Thymus (tissue), 11 donors: ENCODE data around the gene RGS12. TPM values are rescaled to one million over a fixed set of nuclear protein-coding genes. Genes with fewer than 3 reads are reported as not detected.

Experiments
- DNase-seq, 9 donors: peaks; one replicate each; pipeline ENCODE4 v3.0.0-alpha.2; 2013; ENCODE audit warnings: low spot score in 9 of 9, low read depth in 6 of 9, missing footprints in 1 of 9
- H3K27ac ChIP-seq, 2 donors: one replicate each; pipeline ENCODE4 v1.5.1; 2013; ENCODE audit warnings: control low read depth in 1 of 2, low read depth in 1 of 2, low read length in 1 of 2, mild to moderate bottlenecking in 1 of 2, moderate library complexity in 1 of 2
- H3K27me3 ChIP-seq, 2 donors: one replicate each; pipeline ENCODE4 v1.5.1; 2013; ENCODE audit warnings: low read length in 1 of 2; ENCODE audit not compliant: control insufficient read depth in 2 of 2, insufficient read depth in 1 of 2
- H3K36me3 ChIP-seq, 2 donors: one replicate each; pipeline ENCODE4 v1.5.1; 2013; ENCODE audit warnings: low read length in 1 of 2, mild to moderate bottlenecking in 1 of 2, moderate library complexity in 1 of 2; ENCODE audit not compliant: control insufficient read depth in 2 of 2, insufficient read depth in 2 of 2
- H3K4me1 ChIP-seq, 2 donors: one replicate each; pipeline ENCODE4 v1.5.1; 2013; ENCODE audit warnings: low read length in 2 of 2; ENCODE audit not compliant: control insufficient read depth in 2 of 2, insufficient read depth in 2 of 2
- H3K4me3 ChIP-seq, 2 donors: one replicate each; pipeline ENCODE4 v1.5.1; 2013; ENCODE audit warnings: low read length in 2 of 2, control low read depth in 1 of 2, mild to moderate bottlenecking in 1 of 2
- H3K9me3 ChIP-seq, 2 donors: one replicate each; pipeline ENCODE4 v1.5.1; 2013; ENCODE audit warnings: low read length in 1 of 2, mild to moderate bottlenecking in 1 of 2; ENCODE audit not compliant: control insufficient read depth in 2 of 2, insufficient read depth in 1 of 2
- WGBS: extraction: QIAGEN DNeasy Blood & Tissue Kit; methylation state at CpG from one replicate; pipeline ENCODE4 v1.1.7; 2013; 5-methylcytosine and 5-hydroxymethylcytosine counted together
- polyA plus RNA-seq: library from polyadenylated mRNA; stranded (reverse); fragments of 200-250 nt; gene quantifications from one replicate; pipeline ENCODE4 v1.2.3, GENCODE V29; 2013
- total RNA-seq: library from RNA; stranded (reverse); fragments of 120-200 nt; gene quantifications from one replicate; pipeline ENCODE4 v1.2.4, GENCODE V29; 2013
- donor health status: healthy.

The RGS12 gene
- total and polyA plus RNA-seq, 2 donors, result 13.0 to 30.4 TPM

- no peak for DNase-seq
These were observed 24.9 kb downstream of the RGS12 start for GRCh38 chr4:3317656-3318211.

DNA sequence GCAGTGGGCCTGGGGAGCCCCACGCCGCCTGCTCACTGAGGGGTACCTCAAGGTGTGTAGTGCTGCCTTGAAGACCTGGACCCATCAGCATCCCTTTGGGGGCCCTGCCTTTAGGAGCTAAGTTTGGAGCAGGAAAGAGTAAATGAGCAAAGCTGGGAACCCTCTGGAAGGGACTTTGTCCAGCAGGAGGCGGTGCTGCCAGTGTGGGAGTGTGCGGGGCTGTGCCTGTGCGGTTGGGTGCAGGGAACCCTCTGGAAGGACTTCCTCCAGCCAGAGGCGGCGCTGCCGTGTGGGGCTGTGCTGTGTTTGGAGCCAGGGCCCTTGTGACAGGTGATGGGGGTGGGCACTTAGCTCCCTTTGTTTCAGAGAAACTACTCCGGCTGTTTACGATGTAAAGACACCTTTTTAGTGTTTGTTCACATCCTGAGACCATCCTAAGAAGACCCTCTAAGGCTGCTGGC lies 25.8 kb downstream of the RGS12 start:
- no peak for DNase-seq
- H3K36me3 ChIP-seq, result peaks cover 0 to 4% of the 10 kb centered on the region in 2 donors
- H3K9me3 ChIP-seq, result no peaks in the 10 kb centered on the region
- H3K4me3 ChIP-seq, result no peak overlapping the region
- H3K4me1 ChIP-seq, result no peaks in the 10 kb centered on the region
- H3K27ac ChIP-seq, result no peak overlapping the region
- peaks cover 0 to 10% of the 10 kb centered on the region in 2 donors for H3K27me3 ChIP-seq
- 98% methylated on average over 10 of the region's 10 CpGs for WGBS

More at GRCh38 chr4:3317656-3318211, 24.9 kb downstream of the RGS12 start:
- H3K27ac ChIP-seq, result no peak overlapping the region
- H3K9me3 ChIP-seq, result no peaks in the 10 kb centered on the region
- no peak overlapping the region for H3K4me3 ChIP-seq
- no peaks in the 10 kb centered on the region for H3K4me1 ChIP-seq
- peaks cover 0 to 4% of the 10 kb centered on the region in 2 donors for H3K36me3 ChIP-seq
- 98% methylated on average over 22 of the region's 22 CpGs for WGBS
- H3K27me3 ChIP-seq, result peaks cover 0 to 11% of the 10 kb centered on the region in 2 donors

- 95% methylated on average over 21 of the region's 21 CpGs for WGBS
These were observed 27.7 kb downstream of the RGS12 start for GRCh38 chr4:3320361-3321023.

DNA sequence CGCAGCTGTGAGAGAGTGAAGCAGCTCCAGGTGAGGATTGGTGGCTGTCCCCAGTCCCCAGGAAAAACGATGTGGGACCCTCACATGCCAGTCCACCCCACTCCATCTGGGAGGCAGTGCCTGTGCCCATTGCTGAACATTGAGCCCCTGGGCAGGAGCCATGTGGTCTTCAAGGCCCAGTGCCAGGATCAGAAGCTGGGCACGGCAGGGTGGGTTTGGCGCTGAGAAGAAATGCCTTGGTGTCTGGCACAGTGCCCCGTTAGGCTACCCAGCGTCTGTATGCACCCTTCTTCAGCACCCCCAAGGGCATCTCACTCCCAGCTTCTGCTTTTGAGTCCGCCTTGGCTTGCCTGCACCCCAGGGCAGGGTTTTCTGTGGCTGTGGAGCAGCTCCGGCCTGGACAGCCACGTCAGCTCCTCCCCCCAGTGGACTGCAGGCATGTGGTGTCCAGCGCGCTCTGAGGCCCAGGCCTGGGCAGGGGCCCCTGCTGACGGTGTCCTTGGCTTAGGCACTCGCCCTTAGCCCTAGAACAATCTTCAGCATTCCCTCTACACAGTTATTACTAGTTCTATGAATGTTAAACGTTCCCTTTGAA lies 28.6 kb downstream of the RGS12 start:
- no peak for DNase-seq
- H3K27me3 ChIP-seq, result peaks cover 0 to 10% of the 10 kb centered on the region in 2 donors
- no peak overlapping the region for H3K27ac ChIP-seq
- no peaks in the 10 kb centered on the region for H3K9me3 ChIP-seq
- no peak overlapping the region for H3K4me3 ChIP-seq
- H3K36me3 ChIP-seq, result peaks cover 0 to 3% of the 10 kb centered on the region in 2 donors
- no peaks in the 10 kb centered on the region for H3K4me1 ChIP-seq
- WGBS, result 95% methylated on average over 14 of the region's 14 CpGs

More at GRCh38 chr4:3320361-3321023, 27.7 kb downstream of the RGS12 start:
- H3K36me3 ChIP-seq, result peaks cover 0 to 4% of the 10 kb centered on the region in 2 donors
- no peak overlapping the region for H3K4me3 ChIP-seq
- no peaks in the 10 kb centered on the region for H3K9me3 ChIP-seq
- no peaks in the 10 kb centered on the region for H3K4me1 ChIP-seq
- DNase-seq, result no peak
- peaks cover 0 to 12% of the 10 kb centered on the region in 2 donors for H3K27me3 ChIP-seq
- H3K27ac ChIP-seq, result no peak overlapping the region

GRCh38 chr4:3322059-3322550 lies 29.3 kb downstream of the RGS12 start:
- Histone ChIP-seq H3K4me3 (no peak overlapping the region), H3K9me3 (no peaks in the 10 kb centered on the region), H3K36me3 (peaks cover 0 to 2% of the 10 kb centered on the region in 2 donors), H3K27me3 (peaks cover 0 to 10% of the 10 kb centered on the region in 2 donors), H3K27ac (no peak overlapping the region), H3K4me1 (no peaks in the 10 kb centered on the region)
- no peak for DNase-seq
- 95% methylated on average over 10 of the region's 10 CpGs for WGBS

DNA sequence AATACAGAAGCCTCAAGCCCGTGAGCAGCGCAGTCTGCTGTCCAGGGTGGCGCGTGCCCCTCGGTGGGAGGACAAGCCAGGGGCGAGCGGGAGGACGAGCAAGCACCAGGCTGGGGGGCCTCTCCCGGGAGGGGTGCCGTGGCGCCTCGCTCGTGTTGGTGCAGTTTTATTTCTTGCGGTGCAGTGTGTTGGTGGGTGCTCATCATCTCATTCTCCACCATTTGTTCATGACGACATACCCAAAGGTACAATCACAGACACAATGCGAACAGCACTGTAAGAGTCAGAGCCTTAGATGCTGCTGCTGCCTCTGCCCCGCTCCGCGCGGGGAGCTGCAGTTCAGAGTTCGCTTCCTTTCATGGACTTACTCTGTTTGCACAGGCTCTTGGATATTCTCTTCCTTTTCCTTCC lies 30.3 kb downstream of the RGS12 start:
- DNase-seq, result no peak

GRCh38 chr4:3324093-3324815 lies 31.4 kb downstream of the RGS12 start:
- H3K9me3 ChIP-seq, result no peaks in the 10 kb centered on the region
- H3K4me1 ChIP-seq, result no peaks in the 10 kb centered on the region
- WGBS, result 96% methylated on average over 18 of the region's 18 CpGs
- DNase-seq, result no peak
- H3K4me3 ChIP-seq, result no peak overlapping the region
- H3K27ac ChIP-seq, result no peak overlapping the region
- peaks cover 0 to 10% of the 10 kb centered on the region in 2 donors for H3K27me3 ChIP-seq
- H3K36me3 ChIP-seq, result no peaks in the 10 kb centered on the region

More for the DNA sequence above, 30.3 kb downstream of the RGS12 start:
- WGBS, result 93% methylated on average over 21 of the region's 21 CpGs
- Histone ChIP-seq H3K4me1 (no peaks in the 10 kb centered on the region), H3K36me3 (no peaks in the 10 kb centered on the region), H3K27ac (no peak overlapping the region), H3K4me3 (no peak overlapping the region), H3K9me3 (no peaks in the 10 kb centered on the region), H3K27me3 (peaks cover 0 to 10% of the 10 kb centered on the region in 2 donors)

- Histone ChIP-seq H3K27me3 (peaks cover 0 to under 1% of the 10 kb centered on the region in 2 donors), H3K4me3 (no peak overlapping the region), H3K9me3 (no peaks in the 10 kb centered on the region), H3K36me3 (no peaks in the 10 kb centered on the region), H3K27ac (no peak overlapping the region), H3K4me1 (no peaks in the 10 kb centered on the region)
- DNase-seq, result no peak
- 99% methylated on average over 10 of the region's 10 CpGs for WGBS
These were observed 36.2 kb downstream of the RGS12 start for GRCh38 chr4:3328814-3329663.
